Mesendoderm (in vitro differentiated cells): Measurements from ENCODE around the gene BLZF1.
"Not testable (repeated sequence)": the region's sequence is repeated elsewhere in the genome, so short reads cannot be mapped to it uniquely, and the experiment has no call there.

Experiments used
- DNase-seq: peaks from one replicate; pipeline ENCODE4 v3.0.0; 2013
- H2AK5ac ChIP-seq: 2 replicates; pipeline ENCODE4 v1.6.1; 2013; ENCODE audit warnings: low read length, inconsistent platforms
- H2BK120ac ChIP-seq: 2 replicates; pipeline ENCODE4 v1.6.1; 2013; ENCODE audit warnings: low read depth, mild to moderate bottlenecking, low read length, moderate library complexity, mixed read lengths
- H2BK15ac ChIP-seq: replicated peaks from 2 replicates; pipeline ENCODE4 v1.6.1; 2013; ENCODE audit warnings: low read depth, mild to moderate bottlenecking, moderate library complexity
- H2BK5ac ChIP-seq: 2 replicates; pipeline ENCODE4 v1.6.1; 2013; ENCODE audit warnings: low read length, inconsistent platforms
- H3K18ac ChIP-seq: 2 replicates; pipeline ENCODE4 v1.6.1; 2013; ENCODE audit warnings: mild to moderate bottlenecking, low read length, mixed read lengths
- H3K23ac ChIP-seq: one replicate; pipeline ENCODE4 v1.6.1; 2013; ENCODE audit warnings: low read length
- H3K27ac ChIP-seq: 2 replicates; pipeline ENCODE4 v1.5.1; 2013; ENCODE audit warnings: low read depth, mild to moderate bottlenecking, inconsistent platforms, low read length, moderate library complexity
- H3K27me3 ChIP-seq: 2 replicates; pipeline ENCODE4 v1.6.1; 2013; ENCODE audit warnings: low read length, control low read depth, mild to moderate bottlenecking, inconsistent platforms; ENCODE audit not compliant: insufficient read depth, poor library complexity
- H3K36me3 ChIP-seq: 2 replicates; pipeline ENCODE4 v1.6.1; 2013; ENCODE audit warnings: low read length, inconsistent platforms; ENCODE audit not compliant: control insufficient read depth, insufficient read depth
- H3K4ac ChIP-seq: one replicate; pipeline ENCODE4 v1.6.1; 2013; ENCODE audit warnings: low read depth, mild to moderate bottlenecking, low read length, moderate library complexity
- H3K4me1 ChIP-seq: 2 replicates; pipeline ENCODE4 v1.6.1; 2013; ENCODE audit warnings: low read depth, low read length, inconsistent platforms; ENCODE audit not compliant: control insufficient read depth
- H3K4me2 ChIP-seq: 2 replicates; pipeline ENCODE4 v1.6.1; 2013; ENCODE audit warnings: low read length
- H3K4me3 ChIP-seq: 2 replicates; pipeline ENCODE4 v1.5.1; 2013; ENCODE audit warnings: mild to moderate bottlenecking, low read length
- H3K56ac ChIP-seq: one replicate; pipeline ENCODE4 v1.6.1; 2013; ENCODE audit warnings: low read length
- H3K79me1 ChIP-seq: 2 replicates; pipeline ENCODE4 v1.6.1; 2013; ENCODE audit warnings: low read length, inconsistent platforms
- H3K79me2 ChIP-seq: 2 replicates; pipeline ENCODE4 v1.6.1; 2013; ENCODE audit warnings: mild to moderate bottlenecking, low read length; ENCODE audit not compliant: control insufficient read depth, insufficient read depth
- H3K9ac ChIP-seq: 2 replicates; pipeline ENCODE4 v1.6.1; 2013; ENCODE audit warnings: low read length, inconsistent platforms
- H4K5ac ChIP-seq: one replicate; pipeline ENCODE4 v1.6.1; 2013; ENCODE audit warnings: low read length
- H4K8ac ChIP-seq: one replicate; pipeline ENCODE4 v1.6.1; 2013; ENCODE audit warnings: low read depth, mild to moderate bottlenecking, control low read depth, low read length, moderate library complexity
- WGBS: extraction: QIAGEN DNeasy Blood & Tissue Kit; methylation state at CpG from one replicate; pipeline ENCODE4 v1.1.7; 2013; ENCODE audit warnings: low lambda C conversion rate, missing lambda C conversion rate; ENCODE audit not compliant: insufficient coverage; ENCODE audit errors: extremely low coverage; 5-methylcytosine and 5-hydroxymethylcytosine counted together

The BLZF1 gene

GRCh38 chr1:169408340-169408739 lies 40.3 kb downstream of the BLZF1 start:
- not testable (repeated sequence) for H3K79me1 ChIP-seq, H3K36me3 ChIP-seq, H4K5ac ChIP-seq, H3K27ac ChIP-seq, H3K4me3 ChIP-seq, H3K18ac ChIP-seq, DNase-seq, H3K9ac ChIP-seq, H2BK120ac ChIP-seq, H3K4me1 ChIP-seq, H3K27me3 ChIP-seq, H2BK5ac ChIP-seq, H3K56ac ChIP-seq, H3K4ac ChIP-seq, H4K8ac ChIP-seq, H3K23ac ChIP-seq, H3K79me2 ChIP-seq, H2BK15ac ChIP-seq, H3K4me2 ChIP-seq, H2AK5ac ChIP-seq
- no CpG with 5 or more reads among the region's 5 CpGs for WGBS

- no peaks in the 10 kb centered on the region for H3K27me3 ChIP-seq
- no CpG with 5 or more reads among the region's 2 CpGs for WGBS
- H3K36me3 ChIP-seq = no peaks in the 10 kb centered on the region
- H3K56ac ChIP-seq = no peak overlapping the region
- no peaks in the 10 kb centered on the region for H3K4me1 ChIP-seq
- H3K9ac ChIP-seq = no peak overlapping the region
- no peak for DNase-seq
- no peak overlapping the region for H2BK5ac ChIP-seq
- H3K18ac ChIP-seq = no peak overlapping the region
- H3K23ac ChIP-seq = no peak overlapping the region
- H2AK5ac ChIP-seq = no peak overlapping the region
- H3K79me2 ChIP-seq = no peaks in the 10 kb centered on the region
- H3K4ac ChIP-seq = no peak overlapping the region
- no peak overlapping the region for H2BK120ac ChIP-seq
- H2BK15ac ChIP-seq = no peak overlapping the region
- H3K4me2 ChIP-seq = no peak overlapping the region
- H4K5ac ChIP-seq = no peak overlapping the region
- H3K4me3 ChIP-seq = no peak overlapping the region
- H3K79me1 ChIP-seq = no peaks in the 10 kb centered on the region
- no peak overlapping the region for H3K27ac ChIP-seq
- H4K8ac ChIP-seq = no peak overlapping the region
These were observed 47.0 kb downstream of the BLZF1 start for GRCh38 chr1:169414952-169415351.

- no peak overlapping the region for H2BK5ac ChIP-seq
These were observed 53.3 kb downstream of the BLZF1 start for GRCh38 chr1:169421309-169421708.

GRCh38 chr1:169426174-169426705 lies 58.2 kb downstream of the BLZF1 start:
- H3K27ac ChIP-seq = no peak overlapping the region
- no peak for DNase-seq
- H3K4me1 ChIP-seq = no peaks in the 10 kb centered on the region
- no peak overlapping the region for H2AK5ac ChIP-seq
- H2BK15ac ChIP-seq = no peak overlapping the region
- no peak overlapping the region for H3K4me2 ChIP-seq
- no peak overlapping the region for H2BK120ac ChIP-seq
- no CpG with 5 or more reads among the region's 6 CpGs for WGBS
- H2BK5ac ChIP-seq = no peak overlapping the region
- no peak overlapping the region for H3K23ac ChIP-seq
- no peaks in the 10 kb centered on the region for H3K36me3 ChIP-seq
- H3K4ac ChIP-seq = no peak overlapping the region
- H3K27me3 ChIP-seq = no peaks in the 10 kb centered on the region
- no peaks in the 10 kb centered on the region for H3K79me1 ChIP-seq
- H3K18ac ChIP-seq = no peak overlapping the region
- no peak overlapping the region for H3K4me3 ChIP-seq
- H3K56ac ChIP-seq = no peak overlapping the region
- no peak overlapping the region for H3K9ac ChIP-seq
- no peak overlapping the region for H4K8ac ChIP-seq
- no peak overlapping the region for H4K5ac ChIP-seq
- H3K79me2 ChIP-seq = no peaks in the 10 kb centered on the region

More at GRCh38 chr1:169421309-169421708, 53.3 kb downstream of the BLZF1 start:
- Histone ChIP-seq H3K79me1 (no peaks in the 10 kb centered on the region), H3K79me2 (no peaks in the 10 kb centered on the region), H2BK120ac (no peak overlapping the region), H3K4me1 (no peaks in the 10 kb centered on the region), H3K36me3 (no peaks in the 10 kb centered on the region), H2BK15ac (no peak overlapping the region), H3K4me3 (no peak overlapping the region), H3K4me2 (no peak overlapping the region), H3K18ac (no peak overlapping the region), H3K27me3 (no peaks in the 10 kb centered on the region), H4K5ac (no peak overlapping the region), H3K56ac (no peak overlapping the region), H3K23ac (no peak overlapping the region), H3K27ac (no peak overlapping the region), H3K9ac (no peak overlapping the region), H2AK5ac (no peak overlapping the region), H3K4ac (no peak overlapping the region), H4K8ac (no peak overlapping the region)
- WGBS = no CpG with 5 or more reads among the region's 5 CpGs
- no peak for DNase-seq

GRCh38 chr1:169427081-169427641 lies 59.2 kb downstream of the BLZF1 start, which contains the start of gene CCDC181:
Gene CCDC181 (minus strand): TSS chr1:169427474. CDS start chr1:169424927, 2,547 bp downstream.
- no peak within 1 kb of the TSS for H2BK120ac ChIP-seq
- H3K56ac ChIP-seq = peak within 1 kb of the TSS; percentile 62
- H4K5ac ChIP-seq = no peak within 1 kb of the TSS
- H3K4me1 ChIP-seq = no peaks in the 10 kb centered on the region
- no peaks in the 10 kb centered on the region for H3K79me2 ChIP-seq
- H3K18ac ChIP-seq = no peak within 1 kb of the TSS
- peak within 1 kb of the TSS; percentile 68 for H3K4me2 ChIP-seq
- peak within 1 kb of the TSS; percentile 54 for H3K9ac ChIP-seq
- no peaks in the 10 kb centered on the region for H3K36me3 ChIP-seq
- H3K27ac ChIP-seq = no peak within 1 kb of the TSS
- no peak within 1 kb of the TSS for H3K4ac ChIP-seq
- peak; percentile 94 for DNase-seq
- H2BK5ac ChIP-seq = no peak within 1 kb of the TSS
- no CpG with 5 or more reads among the region's 29 CpGs for WGBS
- peak within 1 kb of the TSS; percentile 36 for H3K4me3 ChIP-seq
- no peak within 1 kb of the TSS for H2AK5ac ChIP-seq
- H2BK15ac ChIP-seq = no peak within 1 kb of the TSS
- H3K79me1 ChIP-seq = no peaks in the 10 kb centered on the region
- H3K23ac ChIP-seq = no peak within 1 kb of the TSS
- no peak within 1 kb of the TSS for H4K8ac ChIP-seq
- no peaks in the 10 kb centered on the region for H3K27me3 ChIP-seq
